ENCODE measurements around the gene HCN4.

DNA sequence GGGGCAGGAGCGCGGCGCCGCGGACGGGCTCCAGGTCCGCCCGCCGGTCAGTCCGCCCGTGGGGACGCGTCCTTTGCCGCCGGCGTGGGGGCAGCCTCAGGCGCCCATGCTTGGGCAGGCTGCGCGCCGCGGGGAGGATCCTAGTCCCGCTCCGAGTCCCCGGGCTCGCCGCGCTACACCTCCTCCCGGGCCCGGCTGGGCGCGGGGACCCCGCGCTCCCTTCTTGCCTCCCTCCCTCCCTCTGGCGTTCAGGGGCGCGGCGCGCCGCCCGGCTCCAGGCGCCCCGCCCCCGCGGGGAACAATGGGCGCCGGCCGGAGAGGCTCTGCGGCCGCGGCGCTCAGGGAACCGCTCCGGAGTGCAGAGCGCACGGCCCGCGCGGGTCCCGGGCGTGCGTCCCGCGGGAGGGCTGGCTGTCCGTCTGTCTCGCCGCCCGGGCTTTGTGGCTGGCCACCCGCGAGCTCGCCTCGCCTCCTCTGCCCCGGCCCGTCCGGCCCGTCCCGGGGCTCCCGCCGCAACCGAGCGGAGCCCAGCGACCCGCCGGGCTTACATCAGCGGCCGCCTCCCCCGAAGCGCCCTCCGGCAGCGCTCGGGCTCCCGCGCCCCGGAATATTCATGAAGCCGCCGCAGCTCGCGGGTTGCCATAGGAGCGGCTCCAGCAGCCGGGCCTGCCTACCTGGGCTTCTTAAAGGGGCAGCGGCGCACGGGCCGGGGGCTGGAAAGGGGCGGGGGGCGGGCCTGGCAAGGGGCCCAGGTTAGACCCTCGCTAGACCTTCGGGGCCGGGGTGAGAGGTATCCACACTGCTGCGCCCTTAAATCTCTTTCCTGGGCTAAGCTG, at the start of gene HCN4:
- TF ChIP-seq, protein P1, sequence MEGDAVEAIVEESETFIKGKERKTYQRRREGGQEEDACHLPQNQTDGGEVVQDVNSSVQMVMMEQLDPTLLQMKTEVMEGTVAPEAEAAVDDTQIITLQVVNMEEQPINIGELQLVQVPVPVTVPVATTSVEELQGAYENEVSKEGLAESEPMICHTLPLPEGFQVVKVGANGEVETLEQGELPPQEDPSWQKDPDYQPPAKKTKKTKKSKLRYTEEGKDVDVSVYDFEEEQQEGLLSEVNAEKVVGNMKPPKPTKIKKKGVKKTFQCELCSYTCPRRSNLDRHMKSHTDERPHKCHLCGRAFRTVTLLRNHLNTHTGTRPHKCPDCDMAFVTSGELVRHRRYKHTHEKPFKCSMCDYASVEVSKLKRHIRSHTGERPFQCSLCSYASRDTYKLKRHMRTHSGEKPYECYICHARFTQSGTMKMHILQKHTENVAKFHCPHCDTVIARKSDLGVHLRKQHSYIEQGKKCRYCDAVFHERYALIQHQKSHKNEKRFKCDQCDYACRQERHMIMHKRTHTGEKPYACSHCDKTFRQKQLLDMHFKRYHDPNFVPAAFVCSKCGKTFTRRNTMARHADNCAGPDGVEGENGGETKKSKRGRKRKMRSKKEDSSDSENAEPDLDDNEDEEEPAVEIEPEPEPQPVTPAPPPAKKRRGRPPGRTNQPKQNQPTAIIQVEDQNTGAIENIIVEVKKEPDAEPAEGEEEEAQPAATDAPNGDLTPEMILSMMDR (IDR thresholded peaks at IDR 0.05), result no peak
- TF ChIP-seq POLR2AphosphoS5 (IDR thresholded peaks at IDR 0.05), result no peak
- no peak for TF ChIP-seq POLR2A (IDR thresholded peaks at IDR 0.05; ENCODE audit: low read depth)

All from esophagus muscularis mucosa (tissue), 3 donors.